HCT116 (cell line): Measurements from ENCODE around the gene ANO2. TPM values are rescaled to one million over a fixed set of nuclear protein-coding genes. Genes with fewer than 3 reads are reported as not detected.

Source experiments
- ATAC-seq: fragments of 200-7000 bp; cut with Tn5 transposase; 2 replicates; pipeline ENCODE4 v1.9.1; 2020; ENCODE audit warnings: mild to moderate bottlenecking, moderate library complexity
- BruUV-seq: library from RNA; stranded (reverse); fragments of 400-500 nt; replicated peaks from 2 replicates; lab custom pipeline; 2021; lab: Mats Ljungman, UMichigan
- CTCF ChIA-PET: fragments of 300-600 bp; sonication (Branson Sonifier 250); formaldehyde crosslinking; loops from one replicate; lab custom pipeline; 2021; ENCODE audit warnings: antibody characterized with exemption; lab: Charles Lee
- POLR2A ChIA-PET: fragments of 300-600, 350-600 bp; sonication (Branson Sonifier 250); formaldehyde crosslinking; loops from one replicate; lab custom pipeline; 2021; ENCODE audit warnings: antibody characterized with exemption; lab: Charles Lee
- RAD21 ChIA-PET, 2 experiments: fragments of 300-600 bp; sonication (Branson Sonifier 250); formaldehyde crosslinking; loops; one replicate each; lab custom pipeline; 2023; ENCODE audit warnings: low total read pairs in 2 of 2; ENCODE audit not compliant: uncharacterized antibody in 2 of 2, unreplicated experiment in 2 of 2, low non-redundant PET in 1 of 2; lab: Charles Lee
- DNase-seq: peaks from one replicate; pipeline ENCODE4 v3.0.0-alpha.2; 2010; ENCODE audit warnings: low read depth, low spot score
- H2AFZ ChIP-seq: fragments of 200-600 bp; shearing (Covaris generic), sonication (generic); 2 replicates; pipeline ENCODE4 v1.6.1; 2017; ENCODE audit warnings: low read depth, mixed run types, mixed read lengths, antibody characterized with exemption, low read length; ENCODE audit not compliant: poor library complexity, severe bottlenecking
- H3K27ac ChIP-seq: 2 replicates; pipeline ENCODE4 v1.5.1; 2012; ENCODE audit warnings: low read depth, low read length
- H3K27me3 ChIP-seq: fragments of 200-600 bp; sonication (generic); 2 replicates; pipeline ENCODE4 v1.6.1; 2016; ENCODE audit warnings: mixed run types, low read length, mixed read lengths; ENCODE audit not compliant: insufficient read depth
- H3K36me3 ChIP-seq, 2 experiments: fragments of 200-500 bp in 1 of 2; fragments of 200-600 bp in 1 of 2; sonication (Bioruptor generic) in 1 of 2; sonication (generic) in 1 of 2; 2 replicates each; pipeline versions ENCODE4 v1.5.1 to v1.6.1; 2014 to 2016; ENCODE audit warnings: low read length in 2 of 2, inconsistent platforms in 1 of 2, mixed read lengths in 1 of 2, mixed run types in 1 of 2; ENCODE audit not compliant: insufficient read depth in 2 of 2, control insufficient read depth in 1 of 2
- H3K4me1 ChIP-seq, 2 experiments: fragments of 200-600 bp in 1 of 2; sonication (generic) in 1 of 2; 2 replicates each; pipeline versions ENCODE4 v1.5.1 to v1.6.1; 2012 to 2017; ENCODE audit warnings: low read length in 2 of 2, inconsistent platforms in 1 of 2, mild to moderate bottlenecking in 1 of 2, mixed read lengths in 1 of 2, mixed run types in 1 of 2, moderate library complexity in 1 of 2; ENCODE audit not compliant: insufficient read depth in 2 of 2, control insufficient read depth in 1 of 2
- H3K4me2 ChIP-seq: fragments of 200-600 bp; sonication (generic); 2 replicates; pipeline ENCODE4 v1.6.1; 2017; ENCODE audit warnings: mixed run types, low read length, mixed read lengths
- H3K4me3 ChIP-seq, 2 experiments: fragments of 200-600 bp in 1 of 2; sonication (generic) in 1 of 2; replicated peaks in 1 of 2; 2 replicates each; pipeline ENCODE4 v1.5.1; 2011 to 2016; ENCODE audit warnings: low read length in 2 of 2, control low read depth in 1 of 2, low read depth in 1 of 2, mild to moderate bottlenecking in 1 of 2, mixed read lengths in 1 of 2, mixed run types in 1 of 2
- H3K79me2 ChIP-seq: fragments of 200-600 bp; sonication (generic); 2 replicates; pipeline ENCODE4 v1.6.1; 2017; ENCODE audit warnings: mild to moderate bottlenecking, mixed run types, low read length, moderate library complexity, mixed read lengths; ENCODE audit not compliant: insufficient read depth
- H3K9ac ChIP-seq: fragments of 200-600 bp; sonication (generic); 2 replicates; pipeline ENCODE4 v1.6.1; 2016; ENCODE audit warnings: low read length, mixed read lengths
- H3K9me2 ChIP-seq: fragments of 200-600 bp; sonication (generic), shearing (Covaris generic); 2 replicates; pipeline ENCODE4 v1.6.1; 2017; ENCODE audit warnings: mixed run types, mild to moderate bottlenecking, moderate library complexity; ENCODE audit not compliant: insufficient read depth
- H3K9me3 ChIP-seq, 2 experiments: fragments of 200-500 bp in 1 of 2; fragments of 200-600 bp in 1 of 2; sonication (Bioruptor generic) in 1 of 2; sonication (generic) in 1 of 2; 2 replicates each; pipeline ENCODE4 v1.6.1; 2014 to 2017; ENCODE audit warnings: low read length in 2 of 2, mixed read lengths in 2 of 2, inconsistent platforms in 1 of 2, low read depth in 1 of 2, mild to moderate bottlenecking in 1 of 2, mixed run types in 1 of 2, moderate library complexity in 1 of 2; ENCODE audit not compliant: control insufficient read depth in 1 of 2, insufficient read depth in 1 of 2
- H4K20me1 ChIP-seq: fragments of 200-600 bp; sonication (generic), shearing (Covaris generic); 2 replicates; pipeline ENCODE4 v1.6.1; 2017; ENCODE audit warnings: mixed run types, mild to moderate bottlenecking, moderate library complexity; ENCODE audit not compliant: insufficient read depth
- CEBPB ChIP-seq: IDR thresholded peaks from 2 replicates; pipeline ENCODE4 v1.6.1; 2012; ENCODE audit warnings: low read depth
- EGR1 ChIP-seq: IDR thresholded peaks from 2 replicates; pipeline ENCODE4 v1.6.1; 2012; ENCODE audit warnings: low read depth
- ELF1 ChIP-seq: IDR thresholded peaks from 2 replicates; pipeline ENCODE4 v1.6.1; 2012; ENCODE audit warnings: low read depth, borderline replicate concordance
- EZH2 ChIP-seq: fragments of 200-600 bp; sonication (generic); IDR thresholded peaks from 2 replicates; pipeline ENCODE4 v1.6.1; 2017; ENCODE audit warnings: antibody characterized with exemption, mixed run types
- EZH2phosphoT487 ChIP-seq: fragments of 200-600 bp; IDR thresholded peaks from 2 replicates; pipeline ENCODE4 v1.6.1; 2018; ENCODE audit warnings: antibody characterized with exemption, borderline replicate concordance
- POLR2AphosphoS5 ChIP-seq: IDR thresholded peaks from 2 replicates; pipeline ENCODE4 v1.6.1; 2011; ENCODE audit warnings: mild to moderate bottlenecking, low read depth, low read length, moderate library complexity
- RAD21 ChIP-seq: IDR thresholded peaks from 2 replicates; pipeline ENCODE4 v1.6.1; 2012; ENCODE audit warnings: low read depth, mild to moderate bottlenecking
- SP1 ChIP-seq: IDR thresholded peaks from 2 replicates; pipeline ENCODE4 v1.6.1; 2012; ENCODE audit warnings: low read depth
- SRF ChIP-seq: IDR thresholded peaks from 2 replicates; pipeline ENCODE4 v1.6.1; 2012; ENCODE audit warnings: low read depth
- ZNF274 ChIP-seq: fragments of 200-500 bp; sonication (Bioruptor generic); IDR thresholded peaks from 2 replicates; pipeline ENCODE4 v1.6.1; 2014; ENCODE audit warnings: mild to moderate bottlenecking, low read depth, low read length, inconsistent platforms
- intact Hi-C: fragments of 100-400 bp; cut with micrococcal nuclease; formaldehyde crosslinking; loops from 2 replicates; pipeline ENCODE4 v1.10.0; 2022
- total RNA-seq: library from RNA; stranded (reverse); gene quantifications from one replicate; pipeline ENCODE4 v1.2.1, GENCODE V29; 2021; ENCODE audit not compliant: unreplicated experiment
- TF ChIP-seq, protein P1 (sequence below): IDR thresholded peaks from 2 replicates; pipeline ENCODE4 v1.6.1; 2012
- TF ChIP-seq, protein P2 (sequence below), 3 experiments: fragments of 200-600 bp in 1 of 3; sonication (generic) in 1 of 3; IDR thresholded peaks in 2 of 3; conservative IDR thresholded peaks in 1 of 3; 2 replicates each; pipeline ENCODE4 v1.5.1; 2012 to 2017; ENCODE audit warnings: low read depth in 2 of 3, low read length in 2 of 3, antibody characterized with exemption in 1 of 3, borderline replicate concordance in 1 of 3, control low read depth in 1 of 3, mild to moderate bottlenecking in 1 of 3, mixed read lengths in 1 of 3, mixed run types in 1 of 3, moderate library complexity in 1 of 3; ENCODE audit not compliant: insufficient read depth in 1 of 3

The ANO2 gene
- total RNA-seq, 1 experiment from 2014 or later, result not detected

- DNase-seq, result no peak
- Histone ChIP-seq H3K9ac (no peak overlapping the region), H3K27ac (no peak overlapping the region), H3K4me2 (no peak overlapping the region), H3K27me3 (no peaks in the 10 kb centered on the region), H2AFZ (no peak overlapping the region), H3K36me3 (no peaks in the 10 kb centered on the region), H4K20me1 (no peaks in the 10 kb centered on the region), H3K9me2 (no peaks in the 10 kb centered on the region), H3K79me2 (no peaks in the 10 kb centered on the region), H3K4me3 (no peak overlapping the region), H3K4me1 (no peaks in the 10 kb centered on the region), H3K9me3 (no peaks in the 10 kb centered on the region)
- intact Hi-C loops, result no loop called here
- RAD21 ChIA-PET, result no interaction called here
- CTCF ChIA-PET, result no interaction called here
- no peak for ATAC-seq
- no TSS peak for BruUV-seq
- TF ChIP-seq POLR2AphosphoS5 (no peak), EGR1 (no peak), EZH2phosphoT487 (no peak), EZH2 (no peak), ZNF274 (no peak), SP1 (no peak), SRF (no peak), RAD21 (no peak), CEBPB (no peak), ELF1 (no peak)
- TF ChIP-seq, protein P1, sequence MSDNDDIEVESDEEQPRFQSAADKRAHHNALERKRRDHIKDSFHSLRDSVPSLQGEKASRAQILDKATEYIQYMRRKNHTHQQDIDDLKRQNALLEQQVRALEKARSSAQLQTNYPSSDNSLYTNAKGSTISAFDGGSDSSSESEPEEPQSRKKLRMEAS, result no peak
- TF ChIP-seq, protein P2, sequence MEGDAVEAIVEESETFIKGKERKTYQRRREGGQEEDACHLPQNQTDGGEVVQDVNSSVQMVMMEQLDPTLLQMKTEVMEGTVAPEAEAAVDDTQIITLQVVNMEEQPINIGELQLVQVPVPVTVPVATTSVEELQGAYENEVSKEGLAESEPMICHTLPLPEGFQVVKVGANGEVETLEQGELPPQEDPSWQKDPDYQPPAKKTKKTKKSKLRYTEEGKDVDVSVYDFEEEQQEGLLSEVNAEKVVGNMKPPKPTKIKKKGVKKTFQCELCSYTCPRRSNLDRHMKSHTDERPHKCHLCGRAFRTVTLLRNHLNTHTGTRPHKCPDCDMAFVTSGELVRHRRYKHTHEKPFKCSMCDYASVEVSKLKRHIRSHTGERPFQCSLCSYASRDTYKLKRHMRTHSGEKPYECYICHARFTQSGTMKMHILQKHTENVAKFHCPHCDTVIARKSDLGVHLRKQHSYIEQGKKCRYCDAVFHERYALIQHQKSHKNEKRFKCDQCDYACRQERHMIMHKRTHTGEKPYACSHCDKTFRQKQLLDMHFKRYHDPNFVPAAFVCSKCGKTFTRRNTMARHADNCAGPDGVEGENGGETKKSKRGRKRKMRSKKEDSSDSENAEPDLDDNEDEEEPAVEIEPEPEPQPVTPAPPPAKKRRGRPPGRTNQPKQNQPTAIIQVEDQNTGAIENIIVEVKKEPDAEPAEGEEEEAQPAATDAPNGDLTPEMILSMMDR (IDR thresholded peaks at IDR 0.05 in 2 of 3, conservative IDR thresholded peaks at IDR 0.05 in 1 of 3; ENCODE audit: borderline replicate concordance in 1 of 3, insufficient read depth in 1 of 3, low read depth in 2 of 3, low read length in 2 of 3), result no peak
- POLR2A ChIA-PET, result no interaction called here
Measured at GRCh38 chr12:5982106-5982505, 37.0 kb upstream of the ANO2 start.
